ENCODE measurements around the gene ZNF382.
"Not testable (repeated sequence)": the region's sequence is repeated elsewhere in the genome, so short reads cannot be mapped to it uniquely, and the experiment has no call there.

Gene ZNF382

DNA sequence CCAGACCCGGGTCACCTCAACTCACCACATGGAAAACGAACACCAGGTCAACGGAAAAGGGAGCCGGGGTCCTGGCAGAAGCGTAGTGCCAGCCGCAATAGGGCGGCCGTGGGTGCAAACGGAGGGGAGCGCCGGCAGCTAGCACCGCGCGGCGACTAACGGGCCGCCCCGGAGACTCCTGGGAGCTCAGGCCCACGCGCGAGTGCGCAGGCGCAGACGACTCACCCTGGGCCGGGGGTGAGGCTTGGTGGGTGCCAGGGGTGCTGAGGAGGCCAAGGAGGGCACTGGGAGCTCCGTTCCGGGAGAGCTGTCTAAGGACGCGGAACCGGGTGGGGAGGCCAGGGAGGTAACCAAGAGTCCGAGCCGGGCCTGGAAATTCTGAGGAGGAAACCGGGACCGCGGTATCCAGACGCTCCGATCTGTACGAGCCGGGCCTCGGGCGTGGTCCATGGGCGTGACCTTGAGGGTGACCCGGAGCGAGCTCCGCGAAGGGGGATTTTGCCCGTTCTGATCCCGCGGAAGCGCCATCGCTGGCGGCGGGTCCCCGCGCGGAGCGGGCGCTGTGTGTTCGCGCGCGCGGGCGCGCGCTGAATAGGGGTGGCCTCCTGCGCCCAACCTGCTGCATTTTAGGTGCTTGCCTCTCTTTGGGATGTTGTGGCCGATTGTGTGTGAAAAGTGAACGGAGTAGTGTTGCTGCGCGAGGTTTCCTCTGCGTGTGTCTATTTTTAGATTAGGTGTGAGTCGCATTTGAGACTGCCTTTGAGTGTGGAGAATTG, at the start of gene ZNF382:
Gene ZNF382 (plus strand): TSS at position 213 of the 776 bp plus-strand sequence. CDS start 4,602 bp downstream, outside the sequence.
- H3K36me3 Mint-ChIP-seq = peaks cover 52% of the 10 kb centered on the region
- CTCF ChIA-PET = interaction anchor here (0.8 to 0.9 kb wide), 3 partner anchors 35 to 946 kb away, joined by 3 to 4 read pairs (median 3); no protein-coding TSS in a partner anchor
- H3K4me1 Mint-ChIP-seq = peaks cover 23% of the 10 kb centered on the region
- no peaks in the 10 kb centered on the region for H3K27me3 Mint-ChIP-seq
- peak within 1 kb of the TSS; percentile 94 for H3K27ac Mint-ChIP-seq
- peak; percentile 90 for DNase-seq
- peaks cover 35% of the 10 kb centered on the region for H3K9me3 Mint-ChIP-seq
- H3K4me3 Mint-ChIP-seq = peak within 1 kb of the TSS; percentile 78

- Mint-ChIP-seq H3K36me3 (peaks cover 83% of the 10 kb centered on the region), H3K27me3 (no peaks in the 10 kb centered on the region), H3K27ac (no peak overlapping the region), H3K4me1 (no peaks in the 10 kb centered on the region), H3K9me3 (peaks cover 65% of the 10 kb centered on the region), H3K4me3 (no peak overlapping the region)
- no peak for DNase-seq
- CTCF ChIA-PET = no interaction called here
These were observed 40.7 kb upstream of the ZNF382 start for GRCh38 chr19:36564391-36564790.

GRCh38 chr19:36572593-36573019, 32.5 kb upstream of the ZNF382 start:
- Mint-ChIP-seq H3K4me3 (peak overlapping the region; percentile 76), H3K27me3 (no peaks in the 10 kb centered on the region), H3K9me3 (peaks cover 34% of the 10 kb centered on the region), H3K36me3 (peaks cover 76% of the 10 kb centered on the region), H3K4me1 (peaks cover 32% of the 10 kb centered on the region), H3K27ac (peak overlapping the region; percentile 90)
- DNase-seq = no peak
- CTCF ChIA-PET = no interaction called here

DNA sequence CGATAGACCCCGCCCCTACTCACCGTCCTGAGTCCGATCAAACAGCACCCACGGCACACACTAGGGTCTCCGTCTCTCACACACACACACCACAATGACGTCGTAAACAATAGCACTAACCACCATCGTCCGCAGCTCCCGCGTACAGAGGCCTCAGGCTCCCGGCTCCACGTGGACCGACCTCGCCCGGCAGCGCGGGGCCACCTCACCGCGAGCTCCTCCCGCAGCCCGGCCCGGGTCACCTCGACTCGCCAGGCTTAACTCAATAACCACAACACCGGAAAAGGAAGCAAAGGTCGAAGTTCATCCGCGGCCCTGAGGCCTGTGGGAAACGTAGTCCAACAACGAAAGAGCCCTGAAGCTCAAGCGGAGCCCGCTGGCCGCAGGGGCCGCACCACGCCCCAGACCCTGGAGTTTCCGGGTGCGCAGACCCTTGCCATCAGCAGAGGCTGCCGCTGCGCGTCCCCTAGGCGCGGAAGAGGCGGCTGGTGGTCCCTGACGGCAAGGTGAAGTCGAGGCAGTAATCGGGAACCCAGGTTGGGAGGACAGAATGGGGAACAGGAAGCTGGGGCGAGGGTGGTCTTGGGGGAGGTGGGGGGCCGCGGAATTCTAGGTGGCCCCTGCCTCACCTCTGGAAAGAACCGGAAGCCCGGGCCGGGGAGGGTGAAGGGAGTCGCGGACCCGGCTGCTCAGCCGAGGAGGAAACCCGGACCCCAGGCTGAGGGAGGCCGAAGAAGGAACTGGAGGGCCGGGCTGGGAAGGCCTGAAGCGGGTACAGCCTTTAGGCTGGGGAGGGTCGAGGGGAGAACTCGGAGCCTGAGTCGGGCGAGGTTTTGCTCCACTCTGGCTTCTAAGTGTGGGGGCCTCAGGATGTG, 31.9 kb upstream of the ZNF382 start, which contains the start of gene ZNF529:
Gene ZNF529 (minus strand): TSS at position 273 of the 875 bp plus-strand sequence. CDS start 946 bp downstream, outside the sequence.
- Mint-ChIP-seq H3K27me3 (no peaks in the 10 kb centered on the region), H3K4me3 (peak within 1 kb of the TSS; percentile 76), H3K27ac (peak within 1 kb of the TSS; percentile 90), H3K4me1 (peaks cover 32% of the 10 kb centered on the region), H3K9me3 (peaks cover 28% of the 10 kb centered on the region), H3K36me3 (peaks cover 73% of the 10 kb centered on the region)
- peak; percentile 92 for DNase-seq
- CTCF ChIA-PET = no interaction called here

- peak overlapping the region; percentile 90 for H3K27ac Mint-ChIP-seq
- no peak for DNase-seq
- CTCF ChIA-PET = no interaction called here
- no peaks in the 10 kb centered on the region for H3K27me3 Mint-ChIP-seq
- H3K4me1 Mint-ChIP-seq = peaks cover 32% of the 10 kb centered on the region
- peaks cover 27% of the 10 kb centered on the region for H3K9me3 Mint-ChIP-seq
- peaks cover 73% of the 10 kb centered on the region for H3K36me3 Mint-ChIP-seq
- peak overlapping the region; percentile 76 for H3K4me3 Mint-ChIP-seq
These were observed 31.0 kb upstream of the ZNF382 start for GRCh38 chr19:36573895-36574720.

DNA sequence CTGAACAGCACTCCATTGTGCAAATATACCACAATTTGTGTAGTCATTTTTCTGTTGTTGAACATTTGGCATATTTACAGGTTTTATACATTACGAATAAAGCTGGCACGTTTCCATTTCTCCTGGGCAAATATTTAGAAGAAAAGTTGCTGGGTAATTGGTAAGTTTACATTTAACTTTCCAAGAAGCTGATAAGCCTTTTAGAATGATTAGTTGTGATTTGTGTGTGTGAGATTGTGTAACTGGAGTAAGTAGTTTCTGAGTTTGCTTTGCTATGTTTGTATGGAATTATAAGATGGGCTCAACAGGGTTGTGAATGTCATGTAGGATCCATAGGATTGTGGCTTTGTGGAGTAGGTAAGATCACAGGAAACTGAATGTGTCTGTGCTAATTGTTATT, 30.4 kb upstream of the ZNF382 start:
- Mint-ChIP-seq H3K4me1 (peaks cover 32% of the 10 kb centered on the region), H3K27ac (peak overlapping the region; percentile 90), H3K27me3 (no peaks in the 10 kb centered on the region), H3K9me3 (peaks cover 29% of the 10 kb centered on the region), H3K4me3 (peak overlapping the region; percentile 76), H3K36me3 (peaks cover 72% of the 10 kb centered on the region)
- CTCF ChIA-PET = no interaction called here
- DNase-seq = no peak

- DNase-seq = no peak
These were observed 27.7 kb upstream of the ZNF382 start for GRCh38 chr19:36577271-36577996.

DNA sequence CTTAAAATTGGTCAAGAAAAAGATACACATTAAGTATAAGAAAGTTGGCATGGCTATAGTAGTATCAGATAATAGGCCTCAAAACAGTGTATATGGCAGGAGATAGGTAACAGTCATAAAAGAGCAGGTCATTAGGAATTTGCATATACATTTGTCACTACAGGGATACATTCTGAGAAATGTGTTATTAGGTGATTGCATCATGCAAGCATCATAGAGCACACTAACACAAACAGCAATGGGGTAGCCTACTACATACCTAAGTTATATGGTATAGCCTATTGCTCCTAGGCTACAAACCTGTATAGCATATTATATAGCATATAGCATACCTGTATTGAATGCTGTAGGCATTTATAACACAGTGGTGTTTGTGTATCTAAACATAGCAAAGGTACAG, 25.9 kb upstream of the ZNF382 start:
- CTCF ChIA-PET = no interaction called here
- Mint-ChIP-seq H3K27ac (no peak overlapping the region), H3K36me3 (peaks cover 76% of the 10 kb centered on the region), H3K27me3 (no peaks in the 10 kb centered on the region), H3K9me3 (peaks cover 49% of the 10 kb centered on the region), H3K4me1 (peaks cover 9% of the 10 kb centered on the region), H3K4me3 (no peak overlapping the region)
- DNase-seq = no peak

More at GRCh38 chr19:36577271-36577996, 27.7 kb upstream of the ZNF382 start:
- Mint-ChIP-seq H3K4me1 (peaks cover 23% of the 10 kb centered on the region), H3K9me3 (peaks cover 42% of the 10 kb centered on the region), H3K27me3 (no peaks in the 10 kb centered on the region), H3K36me3 (peaks cover 80% of the 10 kb centered on the region), H3K27ac (no peak overlapping the region), H3K4me3 (no peak overlapping the region)
- CTCF ChIA-PET = no interaction called here

DNA sequence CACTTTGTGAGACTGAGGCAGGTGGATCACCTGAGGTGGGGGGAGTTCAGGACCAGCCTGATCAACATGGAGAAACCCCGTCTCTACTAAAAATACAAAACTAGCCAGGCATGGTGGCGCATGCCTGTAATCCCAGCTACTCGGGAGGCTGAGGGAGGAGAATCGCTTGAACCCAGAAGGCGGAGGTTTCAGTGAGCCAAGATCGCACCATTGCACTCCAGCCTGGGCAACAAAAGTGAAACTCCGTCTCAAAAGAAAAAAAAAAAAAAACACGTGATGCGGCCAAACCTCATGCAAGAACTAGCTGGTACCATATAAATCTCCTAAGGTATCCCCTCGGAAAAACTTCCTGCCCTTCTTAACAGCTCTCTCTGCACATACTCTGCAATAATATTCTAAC, 2.4 kb upstream of the ZNF382 start:
- H3K27me3 Mint-ChIP-seq, DNase-seq, CTCF ChIA-PET, H3K4me3 Mint-ChIP-seq, H3K27ac Mint-ChIP-seq: not testable (repeated sequence)
- H3K4me1 Mint-ChIP-seq = peaks cover 23% of the 10 kb centered on the region
- H3K36me3 Mint-ChIP-seq = peaks cover 33% of the 10 kb centered on the region
- peaks cover 20% of the 10 kb centered on the region for H3K9me3 Mint-ChIP-seq

- CTCF ChIA-PET = interaction anchor here (0.8 to 0.9 kb wide), 3 partner anchors 36 to 947 kb away, joined by 3 to 4 read pairs (median 3); no protein-coding TSS in a partner anchor
- H3K4me3 Mint-ChIP-seq = peak overlapping the region; percentile 78
- H3K36me3 Mint-ChIP-seq = peaks cover 47% of the 10 kb centered on the region
- peak overlapping the region; percentile 94 for H3K27ac Mint-ChIP-seq
- DNase-seq = peak; percentile 91
- peaks cover 23% of the 10 kb centered on the region for H3K4me1 Mint-ChIP-seq
- peaks cover 32% of the 10 kb centered on the region for H3K9me3 Mint-ChIP-seq
- H3K27me3 Mint-ChIP-seq = no peaks in the 10 kb centered on the region
These were observed 435 bp upstream of the ZNF382 start for GRCh38 chr19:36604656-36605100.

GRCh38 chr19:36605877-36606478, 865 bp downstream of the ZNF382 start:
- Mint-ChIP-seq H3K36me3 (peaks cover 53% of the 10 kb centered on the region), H3K9me3 (peaks cover 32% of the 10 kb centered on the region), H3K4me1 (peaks cover 23% of the 10 kb centered on the region), H3K27ac (peak overlapping the region; percentile 94), H3K27me3 (no peaks in the 10 kb centered on the region), H3K4me3 (peak overlapping the region; percentile 78)
- DNase-seq = no peak
- CTCF ChIA-PET = interaction anchor here (0.8 kb wide), 1 partner anchor 244 kb away, joined by 3 read pairs; no protein-coding TSS in a partner anchor

- Mint-ChIP-seq H3K4me3 (no peak overlapping the region), H3K27ac (no peak overlapping the region), H3K4me1 (no peaks in the 10 kb centered on the region), H3K9me3 (peaks cover 72% of the 10 kb centered on the region), H3K27me3 (no peaks in the 10 kb centered on the region), H3K36me3 (peaks cover 41% of the 10 kb centered on the region)
- no peak for DNase-seq
- CTCF ChIA-PET = no interaction called here
These were observed 21.9 kb downstream of the ZNF382 start for GRCh38 chr19:36627057-36627456.

DNA sequence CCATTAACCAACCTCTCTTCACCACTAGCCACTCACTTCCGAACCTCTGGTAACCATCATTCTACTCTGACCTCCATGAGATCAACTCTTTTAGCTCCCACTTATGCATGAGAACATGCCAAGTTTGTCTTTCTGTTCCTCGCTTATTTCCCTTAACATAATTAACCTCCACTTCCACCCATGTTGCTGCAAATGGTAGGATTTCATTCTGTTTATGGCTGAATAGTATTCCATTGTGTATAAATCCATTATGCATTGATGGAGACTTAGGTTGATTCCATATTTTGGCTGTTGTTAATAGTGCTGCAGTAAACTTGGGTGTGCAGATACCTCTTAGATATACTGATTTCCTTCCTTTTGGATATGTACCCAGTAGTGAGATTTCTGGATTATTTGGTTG, 30.2 kb downstream of the ZNF382 start:
- DNase-seq = no peak
- H3K36me3 Mint-ChIP-seq = peaks cover 32% of the 10 kb centered on the region
- peaks cover 72% of the 10 kb centered on the region for H3K9me3 Mint-ChIP-seq
- H3K27ac Mint-ChIP-seq = no peak overlapping the region
- H3K4me1 Mint-ChIP-seq = no peaks in the 10 kb centered on the region
- CTCF ChIA-PET = no interaction called here
- no peaks in the 10 kb centered on the region for H3K27me3 Mint-ChIP-seq
- H3K4me3 Mint-ChIP-seq = no peak overlapping the region
